Uterus (tissue), 4 donors: ENCODE measurements around the gene GNAO1. TPM values are rescaled to one million over a fixed set of nuclear protein-coding genes. Genes with fewer than 3 reads are reported as not detected.

Experiments
- DNase-seq, 2 donors: peaks; one replicate each; pipeline ENCODE4 v3.0.0-alpha.2; 2019 to 2020
- H3K27ac ChIP-seq, 2 donors: fragments of 200-600 bp; sonication (generic); 1 replicate in 1 of 2; 2 replicates in 1 of 2; pipeline ENCODE4 v1.5.1; 2016 to 2018
- H3K27me3 ChIP-seq, 2 donors: fragments of 200-600 bp; sonication (generic); one replicate each; pipeline ENCODE4 v1.5.1; 2018 to 2019; ENCODE audit warnings: control low read depth in 1 of 2
- H3K36me3 ChIP-seq, 2 donors: fragments of 200-600 bp; sonication (generic); one replicate each; pipeline ENCODE4 v1.5.1; 2019; ENCODE audit warnings: control low read depth in 1 of 2
- H3K4me1 ChIP-seq, 2 donors: fragments of 200-600 bp; sonication (generic); one replicate each; pipeline ENCODE4 v1.5.1; 2018 to 2019; ENCODE audit warnings: control low read depth in 1 of 2
- H3K4me3 ChIP-seq, 2 donors: fragments of 200-600 bp; sonication (generic); 1 replicate in 1 of 2; 2 replicates in 1 of 2; pipeline ENCODE4 v1.5.1; 2018 to 2019; ENCODE audit warnings: mild to moderate bottlenecking in 1 of 2
- H3K9me3 ChIP-seq, 2 donors: fragments of 200-600 bp; sonication (generic); one replicate each; pipeline ENCODE4 v1.5.1; 2019; ENCODE audit warnings: control low read depth in 1 of 2
- POLR2A ChIP-seq, 2 donors: fragments of 450-650 bp; IDR thresholded peaks; one replicate each; pipeline ENCODE4 v1.6.1; 2016; ENCODE audit warnings: antibody characterized with exemption in 2 of 2, mild to moderate bottlenecking in 1 of 2, moderate library complexity in 1 of 2
- intact Hi-C: fragments of 100-400 bp; cut with DNase I; formaldehyde crosslinking; loops from one replicate; pipeline ENCODE4 v1.15.1; 2023; ENCODE audit warnings: low total_unique reads
- total RNA-seq, 4 donors: library from RNA; depleted of rRNA in 3 of 4; stranded (reverse); fragments of >200 nt in 3 of 4; gene quantifications; one replicate each; pipeline versions ENCODE4 v1.1.0 to v1.2.4, GENCODE V29; 2014 to 2023
- TF ChIP-seq, protein P1 (sequence below), 4 experiments: fragments of 200-600 bp in 2 of 4; fragments of 450-650 bp in 2 of 4; sonication (generic) in 2 of 4; IDR thresholded peaks; one replicate each; pipeline ENCODE4 v1.5.1; 2016 to 2019; ENCODE audit warnings: antibody characterized with exemption in 4 of 4, mild to moderate bottlenecking in 2 of 4, moderate library complexity in 1 of 4
- donor health status: DM: yes; HTN: yes; CAD: no.

Gene GNAO1
- total RNA-seq, 4 donors from 2014 or later = 0.26 to 7.2 (median 1.6) TPM; not detected in 1

DNA sequence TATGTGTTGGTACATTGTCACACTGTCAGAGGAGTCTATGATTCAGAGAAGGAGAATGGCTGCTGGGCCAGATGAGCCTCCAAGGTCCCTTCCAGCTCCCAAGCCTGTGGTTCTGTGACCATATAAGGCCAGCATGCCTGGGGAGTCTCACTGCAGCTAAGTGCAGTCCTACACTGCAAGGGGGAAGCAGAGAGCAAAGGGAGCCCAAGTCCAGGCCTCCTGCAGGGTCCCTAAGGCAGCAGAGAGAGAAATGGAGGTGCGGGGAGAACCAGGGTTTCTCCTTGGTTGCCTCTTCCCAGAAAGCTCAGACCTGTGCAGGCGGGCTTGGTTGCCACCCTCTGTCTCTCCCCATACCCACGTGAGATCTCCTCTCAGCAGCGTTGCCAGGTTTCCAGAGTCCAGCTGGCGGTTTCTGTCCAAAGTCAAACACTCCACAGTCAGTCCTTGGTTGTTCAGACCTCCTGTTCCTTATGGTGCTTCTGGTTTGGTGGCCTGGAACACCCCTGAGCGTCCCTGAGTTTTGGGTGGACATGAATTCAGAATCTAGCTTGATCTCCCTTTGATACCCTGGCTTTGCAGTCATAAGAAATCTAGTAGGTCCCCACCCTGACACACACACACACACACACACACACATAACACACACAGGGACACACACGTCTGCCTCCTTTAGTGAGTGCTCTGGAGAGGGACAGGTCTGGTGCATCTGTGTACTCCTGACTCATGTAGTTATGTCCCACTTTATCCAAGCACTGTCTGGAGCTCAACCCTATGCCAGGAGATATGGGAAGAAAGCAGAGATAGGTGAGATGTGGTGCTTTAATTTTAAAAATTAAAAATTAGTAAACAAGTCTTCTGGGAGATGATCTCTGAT, 78.8 kb downstream of the GNAO1 start:
- peak in 1 of 2 donors; percentile 36 for DNase-seq
- no peaks in the 10 kb centered on the region for H3K27me3 ChIP-seq
- no peak overlapping the region for H3K27ac ChIP-seq
- no peaks in the 10 kb centered on the region for H3K9me3 ChIP-seq
- H3K4me3 ChIP-seq = no peak overlapping the region
- TF ChIP-seq, protein P1, sequence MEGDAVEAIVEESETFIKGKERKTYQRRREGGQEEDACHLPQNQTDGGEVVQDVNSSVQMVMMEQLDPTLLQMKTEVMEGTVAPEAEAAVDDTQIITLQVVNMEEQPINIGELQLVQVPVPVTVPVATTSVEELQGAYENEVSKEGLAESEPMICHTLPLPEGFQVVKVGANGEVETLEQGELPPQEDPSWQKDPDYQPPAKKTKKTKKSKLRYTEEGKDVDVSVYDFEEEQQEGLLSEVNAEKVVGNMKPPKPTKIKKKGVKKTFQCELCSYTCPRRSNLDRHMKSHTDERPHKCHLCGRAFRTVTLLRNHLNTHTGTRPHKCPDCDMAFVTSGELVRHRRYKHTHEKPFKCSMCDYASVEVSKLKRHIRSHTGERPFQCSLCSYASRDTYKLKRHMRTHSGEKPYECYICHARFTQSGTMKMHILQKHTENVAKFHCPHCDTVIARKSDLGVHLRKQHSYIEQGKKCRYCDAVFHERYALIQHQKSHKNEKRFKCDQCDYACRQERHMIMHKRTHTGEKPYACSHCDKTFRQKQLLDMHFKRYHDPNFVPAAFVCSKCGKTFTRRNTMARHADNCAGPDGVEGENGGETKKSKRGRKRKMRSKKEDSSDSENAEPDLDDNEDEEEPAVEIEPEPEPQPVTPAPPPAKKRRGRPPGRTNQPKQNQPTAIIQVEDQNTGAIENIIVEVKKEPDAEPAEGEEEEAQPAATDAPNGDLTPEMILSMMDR (IDR thresholded peaks at IDR 0.05) = no peak
- no peak for TF ChIP-seq POLR2A (IDR thresholded peaks at IDR 0.05)
- H3K36me3 ChIP-seq = no peaks in the 10 kb centered on the region
- H3K4me1 ChIP-seq = peaks cover 0 to 6% of the 10 kb centered on the region in 2 donors
- intact Hi-C loops = no loop called here

GRCh38 chr16:56270828-56271227, 79.5 kb downstream of the GNAO1 start:
- H3K9me3 ChIP-seq = no peaks in the 10 kb centered on the region
- no peak for DNase-seq
- H3K36me3 ChIP-seq = no peaks in the 10 kb centered on the region
- intact Hi-C loops = no loop called here
- H3K27ac ChIP-seq = no peak overlapping the region
- H3K4me3 ChIP-seq = no peak overlapping the region
- H3K27me3 ChIP-seq = no peaks in the 10 kb centered on the region
- TF ChIP-seq, protein P1 (IDR thresholded peaks at IDR 0.05) = no peak
- TF ChIP-seq POLR2A (IDR thresholded peaks at IDR 0.05) = no peak
- peaks cover 0 to 6% of the 10 kb centered on the region in 2 donors for H3K4me1 ChIP-seq

DNA sequence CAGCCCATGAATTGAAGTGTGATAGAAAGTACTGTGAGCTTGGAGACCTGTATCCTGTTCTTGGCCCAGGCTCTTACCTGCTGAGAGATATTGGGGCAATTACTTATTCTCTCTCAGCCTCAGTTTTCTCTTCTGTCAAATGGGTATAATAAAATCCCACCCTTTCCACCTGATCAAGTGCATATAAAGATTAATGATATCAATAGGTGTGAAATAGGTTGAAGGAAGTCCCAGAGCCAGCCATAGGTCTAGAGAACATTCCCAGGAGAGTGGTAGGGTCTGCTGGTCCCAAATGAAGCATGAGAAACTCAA, 81.2 kb downstream of the GNAO1 start:
- DNase-seq = no peak
- TF ChIP-seq, protein P1 (IDR thresholded peaks at IDR 0.05) = no peak
- no peak for TF ChIP-seq POLR2A (IDR thresholded peaks at IDR 0.05)
- Histone ChIP-seq H3K4me3 (no peak overlapping the region), H3K9me3 (no peaks in the 10 kb centered on the region), H3K4me1 (peaks cover 0 to 6% of the 10 kb centered on the region in 2 donors), H3K27me3 (no peaks in the 10 kb centered on the region), H3K27ac (no peak overlapping the region), H3K36me3 (no peaks in the 10 kb centered on the region)
- intact Hi-C loops = no loop called here

GRCh38 chr16:56273615-56274014, 82.3 kb downstream of the GNAO1 start:
- Histone ChIP-seq H3K27me3 (no peaks in the 10 kb centered on the region), H3K36me3 (no peaks in the 10 kb centered on the region), H3K4me1 (peaks cover 0 to 6% of the 10 kb centered on the region in 2 donors), H3K4me3 (no peak overlapping the region), H3K27ac (no peak overlapping the region), H3K9me3 (no peaks in the 10 kb centered on the region)
- no peak for DNase-seq
- intact Hi-C loops = no loop called here
- TF ChIP-seq, protein P1 (IDR thresholded peaks at IDR 0.05) = no peak
- no peak for TF ChIP-seq POLR2A (IDR thresholded peaks at IDR 0.05)

DNA sequence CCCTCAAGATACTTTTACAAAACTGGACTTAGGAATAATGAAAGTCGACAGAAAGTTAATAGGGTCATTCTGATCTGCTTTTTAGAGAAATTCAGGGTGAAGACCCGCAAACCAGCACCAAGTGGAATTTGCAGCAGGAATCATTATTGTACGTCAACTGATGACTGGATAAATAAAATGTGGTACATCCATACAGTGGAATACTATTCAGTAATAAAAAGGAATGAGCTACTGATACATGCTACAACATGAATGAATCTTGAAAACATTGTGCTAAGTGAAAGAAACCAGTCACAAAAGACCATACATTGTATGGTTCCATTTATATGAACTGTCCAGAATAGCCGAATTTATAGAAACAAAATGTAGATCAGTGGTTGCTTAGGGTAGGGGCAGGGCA, 83.1 kb downstream of the GNAO1 start:
- TF ChIP-seq POLR2A (IDR thresholded peaks at IDR 0.05) = no peak
- TF ChIP-seq, protein P1 (IDR thresholded peaks at IDR 0.05) = no peak
- no peak overlapping the region for H3K27ac ChIP-seq
- intact Hi-C loops = no loop called here
- no peak for DNase-seq
- H3K4me3 ChIP-seq = no peak overlapping the region
- H3K36me3 ChIP-seq = no peaks in the 10 kb centered on the region
- peaks cover 0 to 6% of the 10 kb centered on the region in 2 donors for H3K4me1 ChIP-seq
- H3K9me3 ChIP-seq = no peaks in the 10 kb centered on the region
- H3K27me3 ChIP-seq = no peaks in the 10 kb centered on the region
